Measurements from ENCODE around the gene HOXA7. TPM values are rescaled to one million over a fixed set of nuclear protein-coding genes. Genes with fewer than 3 reads are reported as not detected.

The HOXA7 gene
- total and polyA plus RNA-seq, 10 of the 15 experiments (the other 5 are each of a cell fraction or from before 2014, with no cell fraction given), result not detected

GRCh38 chr7:27141137-27141922 is 15.1 kb downstream of the HOXA7 start:
- no peaks in the 10 kb centered on the region for H3K79me2 ChIP-seq (ENCODE audit: control insufficient read depth, insufficient read depth, low read length)
- H4K20me1 ChIP-seq (ENCODE audit: control insufficient read depth, insufficient read depth), result no peaks in the 10 kb centered on the region
- H3K9ac ChIP-seq (ENCODE audit: control insufficient read depth, insufficient read depth, low read length), result no peak overlapping the region
- RAD21 ChIA-PET (ENCODE audit: unreplicated experiment), result no interaction called here
- H3K4me1 ChIP-seq (ENCODE audit: control insufficient read depth, insufficient read depth, low read length), result no peaks in the 10 kb centered on the region
- 88% methylated on average over 18 of the region's 18 CpGs for whole genome bisulfite sequencing (ENCODE audit: insufficient coverage, insufficient replicate concordance, low lambda C conversion rate, missing lambda C conversion rate)
- no peak overlapping the region for H3K4me2 ChIP-seq (ENCODE audit: control insufficient read depth, insufficient read depth)
- FAIRE-seq (no peak), DNase-seq (ENCODE audit: low read depth, low spot score) (no peak), ATAC-seq (no peak)
- no peak for TF ChIP-seq CEBPZ (IDR thresholded peaks at IDR 0.05; ENCODE audit: low read depth, low read length)
- TF ChIP-seq MEF2B (IDR thresholded peaks at IDR 0.05; ENCODE audit: partially characterized antibody, poor library complexity, severe bottlenecking), result no peak
- no peak for TF ChIP-seq E2F4 (IDR thresholded peaks at IDR 0.05; ENCODE audit: low read depth, low read length)
- no peak for TF ChIP-seq SIX5 (IDR thresholded peaks at IDR 0.05; ENCODE audit: low read depth, low read length, severe bottlenecking)
- no peak for TF ChIP-seq YY1 (IDR thresholded peaks at IDR 0.05; ENCODE audit: low read depth, low read length)
- no peak for TF ChIP-seq JUND (IDR thresholded peaks at IDR 0.05; ENCODE audit: low read depth, low read length)
- TF ChIP-seq ATF2 (IDR thresholded peaks at IDR 0.05; ENCODE audit: low read length), result no peak
- TF ChIP-seq BACH1 (IDR thresholded peaks at IDR 0.05; ENCODE audit: borderline replicate concordance), result no peak
- TF ChIP-seq STAT3 (IDR thresholded peaks at IDR 0.05; ENCODE audit: low read depth, low read length), result no peak
- no peaks in the 10 kb centered on the region; the same call in 2 of the 3 replicates for H3K9me3 ChIP-seq (replicated peaks; ENCODE audit: control insufficient read depth, insufficient read depth, low read length)
- SMC1A ChIA-PET (ENCODE audit: uncharacterized antibody, unreplicated experiment), result interaction anchor here (0.6 to 1.7 kb wide), 3 partner anchors 9 to 243 kb away, joined by 3 to 8 read pairs (median 3); no protein-coding TSS in a partner anchor
- CTCF ChIA-PET, result interaction anchor here (0.6 kb wide), 1 partner anchor 77 kb away, joined by 3 read pairs; no protein-coding TSS in a partner anchor
- POLR2A ChIA-PET, result interaction anchor here (0.6 kb wide), 2 partner anchors 32 to 475 kb away, joined by 4 to 5 read pairs; no protein-coding TSS in a partner anchor
- BruUV-seq (replicated peaks), result no TSS peak
- no peak overlapping the region for H3K4me3 ChIP-seq
- no peak overlapping the region for H3K27ac ChIP-seq (ENCODE audit: control insufficient read depth, insufficient read depth)
- no peaks in the 10 kb centered on the region for H3K36me3 ChIP-seq (ENCODE audit: control insufficient read depth in 2 of 2, insufficient read depth in 2 of 2, low read length in 1 of 2)
- H3K27me3 ChIP-seq (replicated peaks in 1 of 2; ENCODE audit: control insufficient read depth in 2 of 2, insufficient read depth in 2 of 2, low read length in 1 of 2), result peaks cover 0 to 3% of the 10 kb centered on the region in 2 experiments; a peak in 2 of 4 replicates
- intact Hi-C loops (cut with micrococcal nuclease; ENCODE audit: unreplicated experiment) (no loop called here), in situ Hi-C loops (cut with MboI) (no loop called here)
- no peak overlapping the region for H2AFZ ChIP-seq (ENCODE audit: control insufficient read depth, low read depth, low read length)
